SK-N-SH (cell line): ENCODE data around the gene DDX19B. TPM values are rescaled to one million over a fixed set of nuclear protein-coding genes. Genes with fewer than 3 reads are reported as not detected.

ENCODE experiments used
- CTCF ChIA-PET: fragments of 300-600, 350-600 bp; formaldehyde crosslinking; extraction: SDS; loops from one replicate; lab custom pipeline; 2021; lab: Yijun Ruan, JAX
- POLR2A ChIA-PET: fragments of 350-600 bp; sonication (Branson Sonifier 250); formaldehyde crosslinking; extraction: SDS; loops from one replicate; lab custom pipeline; 2020; ENCODE audit warnings: antibody characterized with exemption, inconsistent platforms; lab: Yijun Ruan, JAX
- DNase-seq: peaks from one replicate; pipeline ENCODE4 v3.0.0; 2012
- H2AFZ ChIP-seq: fragments of 200-600 bp; sonication (generic); 2 replicates; pipeline ENCODE4 v1.8.1; 2016; ENCODE audit warnings: antibody characterized with exemption, mild to moderate bottlenecking, low read depth
- H3F3A ChIP-seq: fragments of 200-600 bp; sonication (generic); replicated peaks from 2 replicates; pipeline ENCODE3; 2016; ENCODE audit warnings: antibody characterized with exemption, mild to moderate bottlenecking; ENCODE audit not compliant: insufficient read depth
- H3K27ac ChIP-seq, 2 experiments: fragments of 200-500 bp in 1 of 2; fragments of 200-600 bp in 1 of 2; sonication (Bioruptor generic) in 1 of 2; sonication (generic), shearing (Covaris generic) in 1 of 2; 2 replicates each; pipeline versions ENCODE4 v1.5.1 to v1.6.1; 2014 to 2016; ENCODE audit warnings: low read depth in 2 of 2, inconsistent platforms in 1 of 2, low read length in 1 of 2, mild to moderate bottlenecking in 1 of 2, mixed read lengths in 1 of 2
- H3K27me3 ChIP-seq: fragments of 200-600 bp; sonication (generic), shearing (Covaris generic); 2 replicates; pipeline ENCODE4 v1.6.1; 2016; ENCODE audit warnings: mixed run types; ENCODE audit not compliant: insufficient read depth
- H3K36me3 ChIP-seq, 2 experiments: fragments of 200-500 bp in 1 of 2; fragments of 200-600 bp in 1 of 2; sonication (Bioruptor generic) in 1 of 2; sonication (generic) in 1 of 2; replicated peaks in 1 of 2; 2 replicates each; pipeline versions ENCODE3 to v1.5.1; 2014 to 2016; ENCODE audit warnings: low read length in 1 of 2, mild to moderate bottlenecking in 1 of 2; ENCODE audit not compliant: insufficient read depth in 2 of 2, control insufficient read depth in 1 of 2
- H3K4me1 ChIP-seq, 2 experiments: fragments of 200-500 bp in 1 of 2; fragments of 200-600 bp in 1 of 2; sonication (Bioruptor generic) in 1 of 2; sonication (generic), shearing (Covaris generic) in 1 of 2; 2 replicates each; pipeline versions ENCODE4 v1.5.1 to v1.6.1; 2014 to 2016; ENCODE audit warnings: low read depth in 1 of 2, low read length in 1 of 2, mixed run types in 1 of 2; ENCODE audit not compliant: insufficient read depth in 2 of 2, control insufficient read depth in 1 of 2
- H3K4me2 ChIP-seq: fragments of 200-600 bp; sonication (generic), shearing (Covaris generic); 2 replicates; pipeline ENCODE4 v1.6.1; 2017; ENCODE audit warnings: mixed run types
- H3K4me3 ChIP-seq, 2 experiments: fragments of 200-500 bp in 1 of 2; fragments of 200-600 bp in 1 of 2; sonication (Bioruptor generic) in 1 of 2; sonication (generic), shearing (Covaris generic) in 1 of 2; 2 replicates each; pipeline versions ENCODE4 v1.5.1 to v1.8.1; 2014 to 2016; ENCODE audit warnings: low read depth in 2 of 2, inconsistent platforms in 1 of 2, low read length in 1 of 2, mild to moderate bottlenecking in 1 of 2, mixed read lengths in 1 of 2, moderate library complexity in 1 of 2
- H3K79me2 ChIP-seq: fragments of 200-600 bp; sonication (generic); 2 replicates; pipeline ENCODE4 v1.8.1; 2017; ENCODE audit warnings: mild to moderate bottlenecking; ENCODE audit not compliant: insufficient read depth
- H3K9ac ChIP-seq: fragments of 200-600 bp; sonication (generic); 2 replicates; pipeline ENCODE4 v1.6.1; 2017; ENCODE audit warnings: mixed run types
- H3K9me2 ChIP-seq: fragments of 200-600 bp; sonication (generic); 2 replicates; pipeline ENCODE4 v1.6.1; 2017; ENCODE audit warnings: mixed run types
- H3K9me3 ChIP-seq: fragments of 200-600 bp; sonication (generic); 2 replicates; pipeline ENCODE4 v1.6.1; 2017; ENCODE audit warnings: mixed run types, mild to moderate bottlenecking, moderate library complexity
- H4K20me1 ChIP-seq: fragments of 200-600 bp; sonication (generic); 2 replicates; pipeline ENCODE4 v1.6.1; 2017; ENCODE audit warnings: mild to moderate bottlenecking, mixed run types; ENCODE audit not compliant: insufficient read depth
- CHD2 ChIP-seq: fragments of 150-350 bp; IDR thresholded peaks from 2 replicates; pipeline ENCODE4 v1.6.1; 2018; ENCODE audit warnings: low read length; ENCODE audit not compliant: partially characterized antibody
- EP300 ChIP-seq, 2 experiments: IDR thresholded peaks; 2 replicates each; pipeline versions ENCODE4 v1.4.0 to v1.6.1; 2012; ENCODE audit warnings: borderline replicate concordance in 1 of 2, low read depth in 1 of 2, low read length in 1 of 2
- EZH2phosphoT487 ChIP-seq: fragments of 200-600 bp; sonication (generic); IDR thresholded peaks from 2 replicates; pipeline ENCODE4 v1.6.1; 2017; ENCODE audit warnings: low read depth, mixed run types, mild to moderate bottlenecking, antibody characterized with exemption, moderate library complexity, borderline replicate concordance
- FOXJ3 ChIP-seq: sonication (generic); formaldehyde crosslinking; IDR thresholded peaks from 2 replicates; pipeline ENCODE4 v1.5.1; 2020; ENCODE audit warnings: mild to moderate bottlenecking, missing genetic modification reagents
- GATA2 ChIP-seq: sonication (generic); formaldehyde crosslinking; IDR thresholded peaks from 2 replicates; pipeline ENCODE4 v1.5.0; 2020; ENCODE audit warnings: mild to moderate bottlenecking, missing genetic modification reagents
- JUND ChIP-seq: IDR thresholded peaks from 2 replicates; pipeline ENCODE4 v1.4.0; 2012
- MEF2A ChIP-seq: IDR thresholded peaks from 2 replicates; pipeline ENCODE4 v1.4.0; 2012; ENCODE audit warnings: low read depth, borderline replicate concordance
- NFIC ChIP-seq: IDR thresholded peaks from 2 replicates; pipeline ENCODE4 v1.4.0; 2012; ENCODE audit warnings: borderline replicate concordance
- NRF1 ChIP-seq: IDR thresholded peaks from 2 replicates; pipeline ENCODE4 v1.6.1; 2012; ENCODE audit warnings: low read depth, mild to moderate bottlenecking, low read length
- RAD21 ChIP-seq: IDR thresholded peaks from 2 replicates; pipeline ENCODE4 v1.6.1; 2012; ENCODE audit warnings: mild to moderate bottlenecking, low read length
- RCOR1 ChIP-seq: fragments of 150-350 bp; IDR thresholded peaks from 2 replicates; pipeline ENCODE4 v1.6.1; 2017; ENCODE audit warnings: antibody characterized with exemption, low read length
- REST ChIP-seq: IDR thresholded peaks from 2 replicates; pipeline ENCODE4 v1.6.1; 2012; ENCODE audit warnings: mild to moderate bottlenecking, low read depth, low read length, moderate library complexity
- TCF12 ChIP-seq: IDR thresholded peaks from 2 replicates; pipeline ENCODE4 v1.4.0; 2012
- USF2 ChIP-seq: fragments of 150-350 bp; IDR thresholded peaks from 2 replicates; pipeline ENCODE4 v1.6.1; 2017; ENCODE audit warnings: antibody characterized with exemption, low read length, low read depth, borderline replicate concordance
- ZBTB33 ChIP-seq: IDR thresholded peaks from 2 replicates; pipeline ENCODE4 v1.4.0; 2012; ENCODE audit warnings: low read depth, borderline replicate concordance
- WGBS: methylation state at CpG from one replicate; pipeline ENCODE4 v1.1.6; 2017; ENCODE audit warnings: low lambda C conversion rate; 5-methylcytosine and 5-hydroxymethylcytosine counted together
- polyA plus RNA-seq, 3 experiments: library from polyadenylated mRNA; depleted of rRNA; stranded (reverse); fragments of >200 nt; gene quantifications; 2 replicates each; pipeline ENCODE4 v1.2.3, GENCODE V29; 2012
- TF ChIP-seq, protein P1 (sequence below): IDR thresholded peaks from 2 replicates; pipeline ENCODE4 v1.4.0; 2012; ENCODE audit warnings: low read depth, borderline replicate concordance
- TF ChIP-seq, protein P2 (sequence below): IDR thresholded peaks from 2 replicates; pipeline ENCODE4 v1.4.0; 2012; ENCODE audit warnings: low read depth
- TF ChIP-seq, protein P3 (sequence below): IDR thresholded peaks from 2 replicates; pipeline ENCODE4; 2012
- TF ChIP-seq, protein P4 (sequence below): fragments of 150-350 bp; IDR thresholded peaks from 2 replicates; pipeline ENCODE4 v1.6.1; 2016; ENCODE audit warnings: mild to moderate bottlenecking, low read depth, low read length
- TF ChIP-seq, protein P5 (sequence below): fragments of 200-600 bp; sonication (generic); IDR thresholded peaks from 2 replicates; pipeline ENCODE4 v1.6.1; 2017; ENCODE audit warnings: antibody characterized with exemption, mild to moderate bottlenecking, moderate library complexity

DDX19B gene
- polyA plus RNA-seq, 1 of the 3 experiments (the other 2 are of a cell fraction), result 43.6 TPM

GRCh38 chr16:70255574-70255973 is 43.4 kb upstream of the DDX19B start:
- H3F3A ChIP-seq, result peaks cover 21% of the 10 kb centered on the region
- H3K4me3 ChIP-seq, result no peak overlapping the region
- DNase-seq, result no peak
- H3K27ac ChIP-seq, result no peak overlapping the region
- peaks cover 6% of the 10 kb centered on the region for H3K79me2 ChIP-seq
- no peak overlapping the region for H3K9ac ChIP-seq
- no peak overlapping the region for H2AFZ ChIP-seq
- no peaks in the 10 kb centered on the region for H3K9me2 ChIP-seq
- H3K27me3 ChIP-seq, result no peaks in the 10 kb centered on the region
- H3K4me2 ChIP-seq, result no peak overlapping the region
- TF ChIP-seq ZBTB33, result no peak
- TF ChIP-seq NFIC, result no peak
- TF ChIP-seq USF2, result no peak
- TF ChIP-seq REST, result no peak
- TF ChIP-seq, protein P1, sequence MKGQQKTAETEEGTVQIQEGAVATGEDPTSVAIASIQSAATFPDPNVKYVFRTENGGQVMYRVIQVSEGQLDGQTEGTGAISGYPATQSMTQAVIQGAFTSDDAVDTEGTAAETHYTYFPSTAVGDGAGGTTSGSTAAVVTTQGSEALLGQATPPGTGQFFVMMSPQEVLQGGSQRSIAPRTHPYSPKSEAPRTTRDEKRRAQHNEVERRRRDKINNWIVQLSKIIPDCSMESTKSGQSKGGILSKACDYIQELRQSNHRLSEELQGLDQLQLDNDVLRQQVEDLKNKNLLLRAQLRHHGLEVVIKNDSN, result no peak
- TF ChIP-seq, protein P2, sequence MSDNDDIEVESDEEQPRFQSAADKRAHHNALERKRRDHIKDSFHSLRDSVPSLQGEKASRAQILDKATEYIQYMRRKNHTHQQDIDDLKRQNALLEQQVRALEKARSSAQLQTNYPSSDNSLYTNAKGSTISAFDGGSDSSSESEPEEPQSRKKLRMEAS, result no peak
- no peak for TF ChIP-seq JUND
- no peak for TF ChIP-seq EZH2phosphoT487
- TF ChIP-seq RAD21, result no peak
- TF ChIP-seq, protein P3, sequence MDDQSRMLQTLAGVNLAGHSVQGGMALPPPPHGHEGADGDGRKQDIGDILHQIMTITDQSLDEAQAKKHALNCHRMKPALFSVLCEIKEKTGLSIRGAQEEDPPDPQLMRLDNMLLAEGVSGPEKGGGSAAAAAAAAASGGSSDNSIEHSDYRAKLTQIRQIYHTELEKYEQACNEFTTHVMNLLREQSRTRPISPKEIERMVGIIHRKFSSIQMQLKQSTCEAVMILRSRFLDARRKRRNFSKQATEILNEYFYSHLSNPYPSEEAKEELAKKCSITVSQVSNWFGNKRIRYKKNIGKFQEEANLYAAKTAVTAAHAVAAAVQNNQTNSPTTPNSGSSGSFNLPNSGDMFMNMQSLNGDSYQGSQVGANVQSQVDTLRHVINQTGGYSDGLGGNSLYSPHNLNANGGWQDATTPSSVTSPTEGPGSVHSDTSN, result no peak
- TF ChIP-seq RCOR1, result no peak
- TF ChIP-seq, protein P4, sequence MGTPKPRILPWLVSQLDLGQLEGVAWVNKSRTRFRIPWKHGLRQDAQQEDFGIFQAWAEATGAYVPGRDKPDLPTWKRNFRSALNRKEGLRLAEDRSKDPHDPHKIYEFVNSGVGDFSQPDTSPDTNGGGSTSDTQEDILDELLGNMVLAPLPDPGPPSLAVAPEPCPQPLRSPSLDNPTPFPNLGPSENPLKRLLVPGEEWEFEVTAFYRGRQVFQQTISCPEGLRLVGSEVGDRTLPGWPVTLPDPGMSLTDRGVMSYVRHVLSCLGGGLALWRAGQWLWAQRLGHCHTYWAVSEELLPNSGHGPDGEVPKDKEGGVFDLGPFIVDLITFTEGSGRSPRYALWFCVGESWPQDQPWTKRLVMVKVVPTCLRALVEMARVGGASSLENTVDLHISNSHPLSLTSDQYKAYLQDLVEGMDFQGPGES, result no peak
- no peak for TF ChIP-seq MEF2A
- TF ChIP-seq FOXJ3 (CRISPR knock-in tag), result no peak
- TF ChIP-seq, protein P5, sequence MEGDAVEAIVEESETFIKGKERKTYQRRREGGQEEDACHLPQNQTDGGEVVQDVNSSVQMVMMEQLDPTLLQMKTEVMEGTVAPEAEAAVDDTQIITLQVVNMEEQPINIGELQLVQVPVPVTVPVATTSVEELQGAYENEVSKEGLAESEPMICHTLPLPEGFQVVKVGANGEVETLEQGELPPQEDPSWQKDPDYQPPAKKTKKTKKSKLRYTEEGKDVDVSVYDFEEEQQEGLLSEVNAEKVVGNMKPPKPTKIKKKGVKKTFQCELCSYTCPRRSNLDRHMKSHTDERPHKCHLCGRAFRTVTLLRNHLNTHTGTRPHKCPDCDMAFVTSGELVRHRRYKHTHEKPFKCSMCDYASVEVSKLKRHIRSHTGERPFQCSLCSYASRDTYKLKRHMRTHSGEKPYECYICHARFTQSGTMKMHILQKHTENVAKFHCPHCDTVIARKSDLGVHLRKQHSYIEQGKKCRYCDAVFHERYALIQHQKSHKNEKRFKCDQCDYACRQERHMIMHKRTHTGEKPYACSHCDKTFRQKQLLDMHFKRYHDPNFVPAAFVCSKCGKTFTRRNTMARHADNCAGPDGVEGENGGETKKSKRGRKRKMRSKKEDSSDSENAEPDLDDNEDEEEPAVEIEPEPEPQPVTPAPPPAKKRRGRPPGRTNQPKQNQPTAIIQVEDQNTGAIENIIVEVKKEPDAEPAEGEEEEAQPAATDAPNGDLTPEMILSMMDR, result no peak
- TF ChIP-seq TCF12, result no peak
- no peak for TF ChIP-seq EP300 (IDR thresholded peaks at IDR 0.05; ENCODE audit: borderline replicate concordance in 1 of 2, low read depth in 1 of 2, low read length in 1 of 2)
- TF ChIP-seq NRF1, result no peak
- TF ChIP-seq CHD2, result no peak
- TF ChIP-seq GATA2 (CRISPR knock-in tag), result no peak
- 98% methylated on average over 6 of the region's 9 CpGs for WGBS
- ChIA-PET CTCF (interaction anchor here (0.8 to 10.1 kb wide), 3 partner anchors 12 to 105 kb away, joined by 3 to 76 read pairs (median 8); no protein-coding TSS in a partner anchor), POLR2A (no interaction called here)
- no peaks in the 10 kb centered on the region for H3K9me3 ChIP-seq
- peaks cover 9% of the 10 kb centered on the region; the same call in 1 of the 2 replicates for H4K20me1 ChIP-seq
- H3K4me1 ChIP-seq, result no peaks in the 10 kb centered on the region; a peak in 1 of 4 replicates
- peaks cover 45 to 70% of the 10 kb centered on the region in 2 experiments for H3K36me3 ChIP-seq
